ENCODE data around the gene GMEB2. TPM values are rescaled to one million over a fixed set of nuclear protein-coding genes. Genes with fewer than 3 reads are reported as not detected.

GMEB2 gene
- total RNA-seq, 2 experiments from 2014 or later = 20.5 to 21.6 TPM

DNA sequence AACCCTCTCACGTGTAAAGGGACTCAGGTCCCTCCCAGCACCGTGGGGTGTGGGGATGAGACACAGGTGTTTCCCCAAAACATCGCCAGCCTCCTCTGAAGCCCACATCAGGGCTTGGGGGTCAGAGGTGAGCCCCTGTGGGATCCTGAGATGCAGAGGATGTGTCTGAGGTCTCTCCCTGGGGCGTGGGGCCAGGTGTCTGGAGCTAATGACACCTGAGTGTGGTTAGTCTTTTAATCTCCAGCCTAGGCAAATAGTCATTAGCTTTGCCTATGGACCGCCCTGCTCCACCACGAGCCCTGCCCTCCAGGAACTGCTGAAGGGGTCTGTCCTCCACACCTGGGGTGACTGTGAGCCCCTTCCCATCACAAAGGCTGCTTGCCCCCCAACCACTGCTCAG lies 81.1 kb downstream of the GMEB2 start:
- Mint-ChIP-seq H3K27ac (no peak overlapping the region), H3K27me3 (peaks cover 15% of the 10 kb centered on the region), H3K9me3 (no peaks in the 10 kb centered on the region), H3K4me1 (no peaks in the 10 kb centered on the region), H3K36me3 (no peaks in the 10 kb centered on the region), H3K4me3 (no peak overlapping the region)
- POLR2A ChIA-PET = interaction anchor here (1.1 kb wide), 1 partner anchor 25 kb away, joined by 3 read pairs; the partner anchor contains the start of gene PPDPF
- DNase-seq (no peak), ATAC-seq (ENCODE audit: low read depth) (no peak)

DNA sequence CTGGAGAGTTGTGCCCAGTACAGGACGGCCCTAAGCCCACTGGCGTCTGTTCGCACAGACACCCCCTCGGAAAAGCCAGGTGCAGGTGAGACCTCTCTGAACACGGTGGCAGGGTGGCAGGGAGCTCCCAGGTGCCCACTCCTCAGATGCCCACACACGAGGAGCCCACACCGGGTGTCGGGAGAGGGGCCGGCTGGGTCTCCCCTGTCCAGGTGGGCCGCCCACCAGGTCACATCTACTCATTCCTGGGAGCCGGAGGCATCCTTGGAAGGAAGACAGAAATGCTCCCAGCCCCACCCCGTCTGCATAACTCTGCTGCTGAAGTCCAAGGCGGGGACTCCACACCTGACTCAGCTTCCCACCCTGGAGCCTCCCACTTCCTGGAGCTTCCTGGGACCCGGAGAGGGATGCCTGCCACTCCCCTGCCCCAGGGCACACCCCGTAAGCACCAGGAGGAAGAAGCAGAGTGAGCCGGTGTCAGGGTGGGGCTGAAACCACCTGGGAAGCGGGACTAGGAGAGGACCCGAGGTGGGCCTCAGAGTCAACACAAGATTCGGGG lies 81.9 kb downstream of the GMEB2 start:
- no peak overlapping the region for H3K4me3 Mint-ChIP-seq
- no peak overlapping the region for H3K27ac Mint-ChIP-seq
- H3K4me1 Mint-ChIP-seq = no peaks in the 10 kb centered on the region
- ATAC-seq (ENCODE audit: low read depth) (no peak), DNase-seq (no peak)
- H3K9me3 Mint-ChIP-seq = no peaks in the 10 kb centered on the region
- POLR2A ChIA-PET = no interaction called here
- no peaks in the 10 kb centered on the region for H3K36me3 Mint-ChIP-seq
- H3K27me3 Mint-ChIP-seq = peaks cover 9% of the 10 kb centered on the region

DNA sequence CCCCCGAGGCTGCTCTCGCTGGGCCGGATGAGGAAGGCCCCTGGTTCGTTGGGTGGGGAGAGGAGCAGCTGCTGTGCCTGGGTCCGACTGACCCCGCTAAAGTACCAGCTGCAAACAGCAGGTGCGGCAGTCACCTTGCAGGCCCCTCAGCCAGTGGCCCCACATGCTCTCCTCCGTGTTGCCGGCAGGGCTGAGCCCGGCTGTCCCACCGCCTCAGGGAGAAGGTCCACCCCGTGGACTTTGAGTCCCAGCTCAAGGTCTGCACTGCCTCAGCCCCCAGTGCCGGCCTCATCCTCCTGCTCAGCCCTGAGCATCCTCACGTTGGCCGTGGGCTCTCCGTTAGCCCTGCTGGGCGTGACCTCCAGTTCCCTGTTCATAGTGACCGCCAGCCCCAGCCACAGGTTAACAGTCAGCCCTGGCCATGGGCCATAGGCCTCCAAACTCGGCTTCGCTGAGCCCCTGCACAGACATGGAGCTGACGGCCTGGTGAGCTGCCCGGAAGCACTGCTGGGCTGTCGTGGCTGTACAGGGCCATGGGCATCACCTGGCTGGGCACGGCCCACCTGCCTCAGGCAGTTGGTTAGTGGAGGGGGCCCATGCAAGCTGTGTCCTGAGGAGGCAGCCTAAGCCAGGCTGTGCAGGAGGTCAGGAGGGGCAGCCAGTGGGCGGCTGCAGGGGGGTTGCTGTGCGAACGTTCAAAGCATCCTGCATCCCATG lies 82.5 kb downstream of the GMEB2 start:
- POLR2A ChIA-PET = interaction anchor here (1.2 kb wide), 1 partner anchor 9 kb away, joined by 5 read pairs; no protein-coding TSS in a partner anchor
- Mint-ChIP-seq H3K27ac (no peak overlapping the region), H3K4me3 (no peak overlapping the region), H3K27me3 (peaks cover 3% of the 10 kb centered on the region), H3K4me1 (no peaks in the 10 kb centered on the region), H3K36me3 (no peaks in the 10 kb centered on the region), H3K9me3 (no peaks in the 10 kb centered on the region)
- ATAC-seq (ENCODE audit: low read depth) = no peak
- no peak for DNase-seq

DNA sequence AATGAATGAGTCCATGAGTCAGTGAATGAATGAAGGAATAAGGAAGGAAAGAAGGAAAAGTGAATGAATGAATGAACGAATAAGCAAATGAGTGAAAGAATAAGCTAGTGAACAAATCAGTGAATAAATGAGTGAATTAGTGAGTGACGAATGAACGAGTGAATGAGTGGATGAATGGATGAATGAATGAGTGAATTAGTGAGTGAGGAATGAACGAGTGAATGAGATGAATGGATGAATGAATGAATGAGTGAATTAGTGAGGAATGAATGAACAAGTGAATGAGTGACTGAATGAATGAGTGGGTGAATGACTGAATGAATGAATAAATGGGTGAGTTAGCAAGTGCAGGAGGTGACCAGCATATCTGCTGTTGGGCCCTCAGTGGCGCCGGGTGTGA lies 83.2 kb downstream of the GMEB2 start:
- H3K27ac Mint-ChIP-seq = no peak overlapping the region
- no peaks in the 10 kb centered on the region for H3K36me3 Mint-ChIP-seq

DNA sequence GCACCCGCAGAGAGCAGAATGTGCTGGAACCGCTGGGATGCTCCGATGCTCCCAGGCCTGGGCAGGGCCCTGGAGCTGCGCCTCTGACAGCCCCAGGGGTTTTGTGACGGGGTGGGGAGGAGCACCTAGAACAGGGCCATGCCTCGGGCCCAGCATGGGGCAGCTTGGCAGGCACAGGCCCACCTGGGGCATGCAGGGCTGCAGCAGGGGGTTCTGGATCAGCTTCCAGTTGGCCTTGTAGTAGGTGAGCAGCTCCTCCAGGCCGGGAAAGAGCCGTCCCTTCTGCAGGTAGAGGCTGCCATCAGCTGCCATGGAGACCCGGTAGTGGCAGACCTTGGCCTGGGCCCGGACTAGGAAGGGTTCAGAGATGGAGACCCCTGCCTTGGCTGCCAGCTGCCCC lies 83.8 kb downstream of the GMEB2 start:
- H3K27ac Mint-ChIP-seq = no peak overlapping the region
- no peaks in the 10 kb centered on the region for H3K27me3 Mint-ChIP-seq
- no peak overlapping the region for H3K4me3 Mint-ChIP-seq
- H3K36me3 Mint-ChIP-seq = no peaks in the 10 kb centered on the region
- no peak for ATAC-seq (ENCODE audit: low read depth)
- no peaks in the 10 kb centered on the region for H3K4me1 Mint-ChIP-seq
- no peak for DNase-seq
- H3K9me3 Mint-ChIP-seq = no peaks in the 10 kb centered on the region
- POLR2A ChIA-PET = interaction anchor here (1.2 kb wide), 1 partner anchor 10 kb away, joined by 5 read pairs; no protein-coding TSS in a partner anchor

More for the DNA sequence above, 83.2 kb downstream of the GMEB2 start:
- Mint-ChIP-seq H3K4me1 (no peaks in the 10 kb centered on the region), H3K9me3 (no peaks in the 10 kb centered on the region), H3K27me3 (no peaks in the 10 kb centered on the region), H3K4me3 (no peak overlapping the region)
- DNase-seq = no peak
- no peak for ATAC-seq (ENCODE audit: low read depth)
- POLR2A ChIA-PET = interaction anchor here (1.2 kb wide), 1 partner anchor 9 kb away, joined by 5 read pairs; no protein-coding TSS in a partner anchor

DNA sequence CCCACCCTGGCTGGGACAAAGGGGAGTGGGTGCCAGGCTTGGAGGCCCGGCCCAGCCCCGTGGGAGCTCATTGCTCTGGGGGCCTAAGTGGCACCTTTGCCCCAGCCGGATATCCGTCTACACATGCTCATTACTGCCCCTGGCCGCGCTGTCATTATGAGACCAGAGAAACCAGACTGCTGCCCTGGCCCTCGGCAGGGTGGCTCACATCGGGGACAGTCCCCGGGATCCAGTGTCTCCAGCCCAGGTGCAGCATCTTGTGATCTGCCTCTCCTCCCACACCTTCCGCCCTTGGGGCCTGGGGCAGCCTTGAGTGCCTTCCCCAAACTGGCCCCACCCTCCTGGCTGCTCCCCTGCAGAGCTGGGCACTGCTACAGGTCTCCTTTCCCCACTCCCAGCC lies 84.2 kb downstream of the GMEB2 start:
- ATAC-seq (ENCODE audit: low read depth) (no peak), DNase-seq (no peak)
- no peaks in the 10 kb centered on the region for H3K4me1 Mint-ChIP-seq
- no peaks in the 10 kb centered on the region for H3K36me3 Mint-ChIP-seq
- no peaks in the 10 kb centered on the region for H3K27me3 Mint-ChIP-seq
- H3K4me3 Mint-ChIP-seq = no peak overlapping the region
- H3K27ac Mint-ChIP-seq = no peak overlapping the region
- no peaks in the 10 kb centered on the region for H3K9me3 Mint-ChIP-seq
- POLR2A ChIA-PET = interaction anchor here (1.4 kb wide), 1 partner anchor 10 kb away, joined by 6 read pairs; no protein-coding TSS in a partner anchor

DNA sequence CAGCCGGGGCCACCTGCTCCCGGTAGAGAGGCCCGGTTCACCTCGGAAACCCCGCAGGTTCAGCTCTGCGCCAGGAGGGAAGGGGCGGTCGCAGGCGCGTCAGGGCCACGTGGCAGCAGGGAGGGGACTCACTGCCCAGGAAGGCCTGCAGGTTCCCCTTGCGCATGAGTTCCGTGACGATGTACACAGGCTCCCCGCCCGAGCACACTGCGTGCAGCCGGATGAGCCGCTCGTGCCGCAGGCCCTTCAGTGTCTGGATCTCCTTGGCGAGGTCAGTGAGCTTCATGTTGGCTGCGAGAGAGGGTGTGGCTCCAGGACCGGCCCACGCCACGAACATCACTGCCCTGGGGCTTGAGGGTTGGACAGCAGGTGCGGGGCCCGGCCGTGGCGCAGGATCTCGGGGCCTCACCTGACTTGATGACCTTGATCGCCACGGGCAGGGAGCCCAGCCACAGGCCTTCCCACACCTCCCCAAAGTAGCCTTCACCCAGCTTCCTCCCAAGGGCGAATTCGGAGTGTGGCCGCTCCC lies 84.8 kb downstream of the GMEB2 start:
- H3K9me3 Mint-ChIP-seq = no peaks in the 10 kb centered on the region
- POLR2A ChIA-PET = interaction anchor here (0.6 to 1.4 kb wide), 2 partner anchors 10 to 100 kb away, joined by 3 to 6 read pairs; no protein-coding TSS in a partner anchor

DNA sequence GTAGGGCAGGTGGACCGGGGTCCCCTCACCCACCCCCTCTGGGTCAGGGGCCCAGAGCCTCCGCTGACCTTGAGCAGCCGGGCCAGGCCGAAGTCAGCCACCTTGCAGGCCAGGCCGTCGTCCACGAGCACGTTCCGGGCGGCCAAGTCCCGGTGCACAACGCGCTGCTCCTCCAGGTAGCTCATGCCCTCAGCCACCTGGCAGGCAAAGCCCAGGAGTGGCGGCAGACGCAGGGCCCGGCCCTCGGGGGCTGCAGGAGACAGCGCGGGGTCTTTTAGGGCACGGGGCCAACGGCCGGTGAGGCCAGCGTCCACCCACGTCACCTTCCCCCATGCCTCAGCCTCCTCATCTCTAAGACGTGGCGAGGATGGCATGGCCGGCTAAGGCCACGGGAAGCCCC lies 85.5 kb downstream of the GMEB2 start:
- Mint-ChIP-seq H3K4me1 (no peaks in the 10 kb centered on the region), H3K9me3 (no peaks in the 10 kb centered on the region), H3K27ac (no peak overlapping the region), H3K36me3 (no peaks in the 10 kb centered on the region), H3K4me3 (no peak overlapping the region), H3K27me3 (no peaks in the 10 kb centered on the region)
- ATAC-seq (ENCODE audit: low read depth) = no peak
- DNase-seq = no peak
- POLR2A ChIA-PET = interaction anchor here (1.4 kb wide), 1 partner anchor 11 kb away, joined by 6 read pairs; no protein-coding TSS in a partner anchor

More for the DNA sequence above, 84.8 kb downstream of the GMEB2 start:
- Mint-ChIP-seq H3K4me3 (no peak overlapping the region), H3K4me1 (no peaks in the 10 kb centered on the region), H3K27ac (no peak overlapping the region), H3K36me3 (no peaks in the 10 kb centered on the region), H3K27me3 (no peaks in the 10 kb centered on the region)
- no peak for DNase-seq
- ATAC-seq (ENCODE audit: low read depth) = no peak

DNA sequence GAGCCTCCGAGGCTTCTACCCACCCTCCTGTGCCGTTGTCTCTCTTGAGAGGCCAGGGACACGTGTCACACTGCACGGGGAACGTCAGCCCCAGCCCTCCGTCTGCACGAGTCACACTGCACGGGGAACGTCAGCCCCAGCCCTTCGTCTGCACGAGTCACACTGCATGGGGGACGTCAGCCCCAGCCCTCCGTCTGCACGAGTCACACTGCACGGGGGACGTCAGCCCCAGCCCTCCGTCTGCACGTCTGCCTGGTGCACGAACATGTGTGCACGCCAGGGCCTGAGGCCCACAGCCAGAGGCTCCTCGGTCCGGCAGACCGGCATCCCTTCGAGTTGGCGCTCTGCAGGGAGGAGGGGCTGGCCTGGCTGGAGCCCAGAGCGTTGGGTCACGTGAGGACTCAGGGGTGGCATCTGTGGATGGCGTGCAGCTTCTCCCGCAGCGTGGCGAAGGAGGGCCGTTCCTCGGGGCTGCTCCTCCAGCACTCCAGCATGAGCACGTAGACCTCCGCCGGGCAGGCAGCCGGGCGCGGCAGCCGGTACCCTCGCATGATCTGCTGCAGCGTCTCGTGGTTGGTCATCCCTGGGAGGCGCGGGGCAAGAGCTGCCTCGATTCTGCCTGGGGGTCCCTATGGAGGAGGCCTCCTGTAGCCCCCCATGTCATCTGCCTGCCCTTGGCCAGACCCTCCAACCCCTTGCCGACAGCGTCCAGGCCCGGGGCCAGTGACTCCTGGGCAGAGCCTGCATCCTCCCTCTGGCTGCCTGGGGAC lies 86.3 kb downstream of the GMEB2 start:
- Mint-ChIP-seq H3K4me1 (no peaks in the 10 kb centered on the region), H3K36me3 (no peaks in the 10 kb centered on the region), H3K4me3 (no peak overlapping the region), H3K27me3 (no peaks in the 10 kb centered on the region), H3K27ac (no peak overlapping the region), H3K9me3 (no peaks in the 10 kb centered on the region)
- ATAC-seq (ENCODE audit: low read depth) (no peak), DNase-seq (no peak)
- POLR2A ChIA-PET = no interaction called here

DNA sequence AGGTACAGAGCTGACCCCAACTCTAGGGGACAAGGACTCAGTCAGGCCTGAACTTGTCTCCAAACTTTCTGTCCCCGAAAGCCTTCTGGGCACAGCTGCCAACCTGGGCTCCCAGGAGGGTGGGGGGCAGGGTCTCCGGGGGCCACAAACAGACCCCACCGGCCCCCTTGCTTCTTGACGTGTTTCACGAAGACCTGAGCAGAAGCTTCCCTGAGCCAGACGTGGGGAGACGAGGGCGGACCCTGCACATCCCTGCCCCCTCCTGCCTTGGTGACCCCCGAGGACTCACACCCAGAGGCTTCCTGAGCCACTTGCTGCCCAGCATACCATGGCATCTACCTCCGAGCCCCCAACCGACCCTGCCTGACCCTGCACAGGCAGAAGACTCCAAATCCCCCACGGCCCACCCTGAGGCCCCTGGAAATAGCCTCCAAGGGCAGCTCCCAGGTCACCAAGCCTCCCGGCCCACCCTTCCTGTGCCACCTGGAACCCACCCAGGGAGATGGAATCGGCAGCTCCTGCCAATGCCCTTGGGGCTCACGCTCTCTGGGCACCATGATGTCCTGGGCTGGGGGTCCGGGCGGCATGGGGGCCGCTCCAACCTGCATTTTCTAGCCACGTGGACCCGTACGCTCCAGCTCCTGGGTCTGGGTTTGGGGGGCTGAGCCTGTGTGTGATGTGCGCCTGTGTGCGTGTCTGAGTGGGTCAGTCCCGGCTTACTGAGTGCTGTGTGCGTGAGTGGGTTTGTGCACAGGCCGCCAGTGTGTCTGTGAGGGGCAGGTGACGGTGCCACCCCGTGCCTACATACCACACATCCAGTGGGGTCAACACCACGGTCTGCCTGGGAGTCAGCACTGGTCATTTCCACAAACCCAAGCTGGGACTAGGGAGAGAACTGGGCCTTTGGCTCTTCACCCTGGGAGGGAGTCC lies 87.2 kb downstream of the GMEB2 start:
- no peak for ATAC-seq (ENCODE audit: low read depth)
- Mint-ChIP-seq H3K27ac (no peak overlapping the region), H3K4me3 (no peak overlapping the region), H3K4me1 (no peaks in the 10 kb centered on the region), H3K36me3 (no peaks in the 10 kb centered on the region), H3K27me3 (no peaks in the 10 kb centered on the region), H3K9me3 (no peaks in the 10 kb centered on the region)
- DNase-seq = no peak
- POLR2A ChIA-PET = interaction anchor here (0.5 to 2.8 kb wide), 4 partner anchors 14 to 102 kb away, joined by 3 to 13 read pairs (median 4); partner anchors contain the start of gene HELZ2

DNA sequence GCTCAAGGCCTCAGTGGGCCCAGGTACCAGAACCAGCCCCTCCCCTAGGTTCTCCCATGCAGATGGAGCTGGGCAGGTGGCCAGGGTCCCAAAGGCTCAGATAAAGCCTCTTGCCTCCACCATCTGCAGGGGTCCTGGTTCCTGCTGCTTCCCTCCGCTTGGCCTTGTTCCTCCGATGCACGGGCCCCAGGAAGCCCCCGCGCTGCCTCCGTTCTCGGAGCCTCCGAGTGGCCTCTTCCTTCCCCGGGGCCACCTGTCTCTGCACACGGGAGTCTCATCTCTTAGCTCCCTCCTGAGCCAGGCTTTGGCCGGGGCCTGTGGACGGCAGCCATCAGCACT lies 87.8 kb downstream of the GMEB2 start:
- POLR2A ChIA-PET = interaction anchor here (0.5 to 3.7 kb wide), 6 partner anchors 14 to 103 kb away, joined by 3 to 18 read pairs (median 7); partner anchors contain the start of gene HELZ2
- Mint-ChIP-seq H3K27ac (peak overlapping the region; percentile 64), H3K27me3 (no peaks in the 10 kb centered on the region), H3K4me1 (no peaks in the 10 kb centered on the region), H3K36me3 (no peaks in the 10 kb centered on the region), H3K4me3 (no peak overlapping the region), H3K9me3 (no peaks in the 10 kb centered on the region)
- ATAC-seq (ENCODE audit: low read depth) = no peak
- no peak for DNase-seq

DNA sequence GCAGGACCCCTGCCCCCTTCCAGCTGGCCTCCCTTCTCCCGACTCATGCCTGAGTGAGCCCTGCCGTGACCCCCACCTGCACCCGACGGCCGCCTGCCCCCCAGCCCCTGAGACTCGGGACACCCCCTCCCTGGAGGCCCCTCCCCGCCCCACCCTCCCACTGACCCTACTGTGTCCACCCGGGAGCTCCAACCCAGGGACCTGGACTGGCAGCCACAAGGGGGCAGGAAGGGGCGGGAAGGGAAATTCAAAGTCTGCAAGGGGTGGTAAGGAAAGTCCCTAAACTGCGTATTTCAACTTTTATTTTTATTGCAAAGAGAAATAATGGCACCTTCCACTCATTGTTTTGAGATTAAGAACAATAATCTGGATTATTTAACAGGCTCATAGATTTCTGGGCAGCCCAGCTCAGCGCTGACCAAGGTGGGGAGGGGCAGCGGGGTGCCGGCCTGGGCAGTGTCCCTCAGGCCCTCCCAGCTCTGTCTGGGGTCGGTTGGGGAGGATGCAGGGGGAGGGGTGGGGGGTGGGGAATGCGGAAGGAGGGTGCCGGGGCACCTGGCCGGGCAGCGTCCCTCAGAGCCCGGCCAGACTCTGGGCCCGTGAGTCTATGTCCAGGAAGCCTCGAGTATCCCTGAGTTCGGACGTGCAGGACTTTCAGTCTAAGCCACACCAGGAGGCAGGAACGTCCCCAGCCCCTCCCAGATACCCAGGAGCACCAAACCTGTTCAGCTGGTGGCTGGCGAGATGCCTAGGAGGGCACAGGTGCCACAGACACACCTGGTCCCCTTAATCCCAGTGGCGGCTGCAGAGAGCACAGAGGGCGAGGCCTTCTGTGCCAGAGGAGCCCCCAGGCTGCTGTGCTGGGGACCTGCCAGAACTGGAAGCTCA lies 88.5 kb downstream of the GMEB2 start:
- H3K27me3 Mint-ChIP-seq = no peaks in the 10 kb centered on the region
- DNase-seq = no peak
- POLR2A ChIA-PET = interaction anchor here (0.8 to 5.1 kb wide), 14 partner anchors 14 to 418 kb away, joined by 3 to 88 read pairs (median 6); partner anchors contain the start of genes ARFRP1, GMEB2, HELZ2 and LIME1
- no peaks in the 10 kb centered on the region for H3K36me3 Mint-ChIP-seq
- H3K27ac Mint-ChIP-seq = peak overlapping the region; percentile 93
- H3K4me1 Mint-ChIP-seq = no peaks in the 10 kb centered on the region
- H3K4me3 Mint-ChIP-seq = peak overlapping the region; percentile 76
- no peak for ATAC-seq (ENCODE audit: low read depth)
- no peaks in the 10 kb centered on the region for H3K9me3 Mint-ChIP-seq

Data from activated naive CD8-positive, alpha-beta T cell treated with anti-CD3 and anti-CD28 coated beads, Interleukin-2, amount 10 ng/mL, durations not matched to agents 7 days and 5 days (primary cell).